GM12873 (cell line): Measurements from ENCODE around the gene RYR1.

Experiments used
- CTCF ChIP-seq: IDR thresholded peaks from 2 replicates; pipeline ENCODE4 v1.5.1; 2012; ENCODE audit warnings: low read depth, mild to moderate bottlenecking, moderate library complexity, low read length, control low read depth; ENCODE audit not compliant: insufficient read depth; ENCODE audit errors: missing control alignments

Gene RYR1

GRCh38 chr19:38394488-38394887 is 39.0 kb upstream of the RYR1 start:
- no peak for TF ChIP-seq CTCF

GRCh38 chr19:38395381-38396114 is 37.9 kb upstream of the RYR1 start:
- no peak for TF ChIP-seq CTCF

- TF ChIP-seq CTCF: no peak
Measured at GRCh38 chr19:38399081-38399480, 34.4 kb upstream of the RYR1 start.

GRCh38 chr19:38399537-38399936 is 34.0 kb upstream of the RYR1 start:
- no peak for TF ChIP-seq CTCF

- no peak for TF ChIP-seq CTCF
Measured at GRCh38 chr19:38400361-38400760, 33.1 kb upstream of the RYR1 start.

- no peak for TF ChIP-seq CTCF
Measured at GRCh38 chr19:38401148-38401547, 32.3 kb upstream of the RYR1 start.

- no peak for TF ChIP-seq CTCF
Measured at GRCh38 chr19:38402623-38402966, 30.9 kb upstream of the RYR1 start.
